RWPE2 (cell line): Measurements from ENCODE around the gene PDPK1.
"Not testable (repeated sequence)": the region's sequence is repeated elsewhere in the genome, so short reads cannot be mapped to it uniquely, and the experiment has no call there.

Experiments
- ATAC-seq: fragments of 200-7000 bp; cut with Tn5 transposase; 3 replicates; pipeline ENCODE4 v1.9.1; 2021; ENCODE audit warnings: low read depth
- DNase-seq: peaks from one replicate; pipeline ENCODE4 v3.0.0-alpha.2; 2020; ENCODE audit warnings: low spot score
- H3K27ac ChIP-seq: fragments of 450-650 bp; 2 replicates; pipeline ENCODE4 v1.5.1; 2017; ENCODE audit warnings: mild to moderate bottlenecking; ENCODE audit not compliant: poor library complexity, severe bottlenecking
- H3K27me3 ChIP-seq: fragments of 250-450 bp; sonication (Bioruptor Pico); 2 replicates; pipeline ENCODE4 v1.5.1; 2021; ENCODE audit warnings: mild to moderate bottlenecking, moderate library complexity; ENCODE audit not compliant: insufficient read depth, poor library complexity, severe bottlenecking
- H3K36me3 ChIP-seq: fragments of 250-450 bp; sonication (Bioruptor Pico); 2 replicates; pipeline ENCODE4 v1.5.1; 2020; ENCODE audit warnings: low read depth, mild to moderate bottlenecking, moderate library complexity
- H3K4me1 ChIP-seq: fragments of 250-450 bp; sonication (Bioruptor Pico); 2 replicates; pipeline ENCODE4 v1.5.1; 2021; ENCODE audit warnings: mild to moderate bottlenecking, moderate library complexity; ENCODE audit not compliant: insufficient read depth, poor library complexity, severe bottlenecking
- H3K4me3 ChIP-seq: fragments of 250-450 bp; sonication (Bioruptor Pico); 2 replicates; pipeline ENCODE4 v1.5.1; 2021; ENCODE audit warnings: mild to moderate bottlenecking, moderate library complexity; ENCODE audit not compliant: severe bottlenecking
- H3K9me3 ChIP-seq: fragments of 250-450 bp; sonication (Bioruptor Pico); 2 replicates; pipeline ENCODE4 v1.5.1; 2021; ENCODE audit warnings: mild to moderate bottlenecking, moderate library complexity; ENCODE audit not compliant: severe bottlenecking
- TF ChIP-seq, protein P1 (sequence below): fragments of 450-650 bp; IDR thresholded peaks from one replicate; pipeline ENCODE4 v1.5.1; 2017; ENCODE audit warnings: mild to moderate bottlenecking, moderate library complexity; ENCODE audit not compliant: poor library complexity, severe bottlenecking

PDPK1 gene

GRCh38 chr16:2580143-2580542 lies 42.3 kb downstream of the PDPK1 start:
- not testable (repeated sequence) for H3K9me3 ChIP-seq, H3K27me3 ChIP-seq, H3K4me3 ChIP-seq, H3K36me3 ChIP-seq, H3K27ac ChIP-seq, H3K4me1 ChIP-seq
- ATAC-seq (peak; percentile 63), DNase-seq (peak; percentile 23)

DNA sequence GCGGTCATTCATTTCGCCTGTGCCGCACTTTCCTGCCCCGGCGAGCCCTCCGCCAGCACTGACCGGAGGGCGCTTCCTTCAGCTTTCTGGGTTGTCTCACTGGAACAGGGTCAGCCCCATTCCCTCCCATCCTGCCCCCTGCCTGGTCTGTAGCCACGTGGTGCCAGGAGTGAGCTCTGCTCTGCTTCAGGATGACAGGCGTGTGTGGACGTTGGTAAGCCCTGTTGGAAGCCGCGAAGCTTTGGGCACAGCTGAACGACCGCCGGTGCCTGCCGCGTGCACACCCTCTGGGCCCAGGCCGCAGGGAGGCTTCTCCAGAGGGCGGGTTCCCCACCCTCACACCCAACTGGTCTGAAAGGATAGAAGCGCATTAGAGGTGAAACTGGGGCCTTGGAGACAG lies 43.0 kb downstream of the PDPK1 start:
- not testable (repeated sequence) for DNase-seq, H3K9me3 ChIP-seq, H3K27ac ChIP-seq, H3K27me3 ChIP-seq, H3K4me1 ChIP-seq, H3K36me3 ChIP-seq, ATAC-seq, H3K4me3 ChIP-seq

DNA sequence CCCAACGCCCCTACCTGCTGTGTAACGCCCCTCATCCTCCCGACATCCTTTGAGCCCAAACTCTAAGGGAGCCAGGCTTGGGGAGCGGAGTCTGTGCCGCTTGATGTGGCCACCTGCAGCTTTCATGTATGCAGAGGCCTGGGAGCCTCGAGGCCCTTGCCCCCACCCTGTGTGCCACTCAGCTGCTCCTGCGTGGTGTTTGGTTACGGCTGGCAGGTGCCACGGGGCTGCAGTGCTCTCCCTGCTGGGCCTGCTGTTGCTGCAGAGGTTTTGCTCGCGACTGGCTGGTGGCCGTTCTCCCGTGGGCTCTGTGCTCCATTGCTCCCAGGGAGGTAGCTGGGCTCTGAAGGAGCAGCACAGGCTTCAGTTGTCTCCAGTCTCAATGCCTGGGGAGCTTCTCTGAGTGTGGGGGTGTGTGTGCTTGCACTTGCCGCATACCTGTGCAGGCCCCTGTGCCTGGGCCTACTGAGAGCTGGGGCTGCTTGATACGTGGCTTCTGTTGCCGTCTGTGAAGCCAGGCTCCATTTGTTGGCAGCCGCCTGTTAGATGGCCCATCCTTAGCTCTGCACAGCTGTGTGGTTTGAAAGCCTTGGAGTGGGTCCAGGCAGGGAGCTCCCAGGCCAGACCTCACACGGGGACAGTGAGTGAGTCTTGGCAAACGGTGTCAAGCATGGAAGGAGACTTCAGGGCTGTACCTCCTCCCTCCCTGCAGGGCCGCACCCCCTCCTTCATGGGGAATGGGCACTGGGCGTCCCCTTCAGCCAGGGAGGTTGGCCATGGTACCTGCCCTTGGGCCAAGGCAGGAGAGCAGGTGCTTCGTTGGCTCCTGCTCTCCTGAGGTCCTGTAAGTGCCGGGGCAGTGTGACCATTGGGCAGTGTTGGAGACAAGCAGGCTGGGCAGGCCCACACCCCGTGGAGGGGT lies 47.2 kb downstream of the PDPK1 start:
- ATAC-seq (no peak), DNase-seq (peak; percentile 45)
- Histone ChIP-seq H3K4me1 (no peaks in the 10 kb centered on the region), H3K9me3 (no peaks in the 10 kb centered on the region), H3K27ac (no peak overlapping the region), H3K4me3 (no peak overlapping the region), H3K27me3 (no peaks in the 10 kb centered on the region), H3K36me3 (peaks cover 31% of the 10 kb centered on the region)
- TF ChIP-seq, protein P1, sequence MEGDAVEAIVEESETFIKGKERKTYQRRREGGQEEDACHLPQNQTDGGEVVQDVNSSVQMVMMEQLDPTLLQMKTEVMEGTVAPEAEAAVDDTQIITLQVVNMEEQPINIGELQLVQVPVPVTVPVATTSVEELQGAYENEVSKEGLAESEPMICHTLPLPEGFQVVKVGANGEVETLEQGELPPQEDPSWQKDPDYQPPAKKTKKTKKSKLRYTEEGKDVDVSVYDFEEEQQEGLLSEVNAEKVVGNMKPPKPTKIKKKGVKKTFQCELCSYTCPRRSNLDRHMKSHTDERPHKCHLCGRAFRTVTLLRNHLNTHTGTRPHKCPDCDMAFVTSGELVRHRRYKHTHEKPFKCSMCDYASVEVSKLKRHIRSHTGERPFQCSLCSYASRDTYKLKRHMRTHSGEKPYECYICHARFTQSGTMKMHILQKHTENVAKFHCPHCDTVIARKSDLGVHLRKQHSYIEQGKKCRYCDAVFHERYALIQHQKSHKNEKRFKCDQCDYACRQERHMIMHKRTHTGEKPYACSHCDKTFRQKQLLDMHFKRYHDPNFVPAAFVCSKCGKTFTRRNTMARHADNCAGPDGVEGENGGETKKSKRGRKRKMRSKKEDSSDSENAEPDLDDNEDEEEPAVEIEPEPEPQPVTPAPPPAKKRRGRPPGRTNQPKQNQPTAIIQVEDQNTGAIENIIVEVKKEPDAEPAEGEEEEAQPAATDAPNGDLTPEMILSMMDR, result no peak

DNA sequence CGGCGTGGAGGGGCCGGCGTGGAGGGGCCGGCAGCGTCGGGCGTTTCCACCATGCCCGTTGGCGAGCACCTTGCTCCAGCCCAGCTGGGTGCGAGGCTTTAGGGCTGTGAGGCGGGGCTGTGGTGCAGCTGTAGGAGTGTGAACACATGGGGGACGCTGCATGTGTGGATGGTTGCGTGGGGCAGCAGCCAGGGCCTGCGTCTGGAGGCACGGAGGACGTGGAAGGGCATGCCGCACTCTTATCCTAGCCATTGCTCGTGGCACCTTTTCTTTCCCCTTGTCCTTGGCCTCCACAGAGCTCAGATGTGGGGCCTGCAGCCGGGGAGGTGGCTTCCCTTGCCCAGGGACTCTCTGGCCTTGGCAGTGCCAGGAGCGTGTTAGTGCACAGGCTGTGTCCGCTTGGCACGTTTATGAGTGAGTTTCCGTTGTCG lies 47.8 kb downstream of the PDPK1 start:
- Histone ChIP-seq H3K27me3 (no peaks in the 10 kb centered on the region), H3K27ac (no peak overlapping the region), H3K4me3 (no peak overlapping the region), H3K9me3 (no peaks in the 10 kb centered on the region), H3K36me3 (peaks cover 36% of the 10 kb centered on the region), H3K4me1 (no peaks in the 10 kb centered on the region)
- ATAC-seq (no peak), DNase-seq (peak; percentile 23)
- TF ChIP-seq, protein P1, result no peak

DNA sequence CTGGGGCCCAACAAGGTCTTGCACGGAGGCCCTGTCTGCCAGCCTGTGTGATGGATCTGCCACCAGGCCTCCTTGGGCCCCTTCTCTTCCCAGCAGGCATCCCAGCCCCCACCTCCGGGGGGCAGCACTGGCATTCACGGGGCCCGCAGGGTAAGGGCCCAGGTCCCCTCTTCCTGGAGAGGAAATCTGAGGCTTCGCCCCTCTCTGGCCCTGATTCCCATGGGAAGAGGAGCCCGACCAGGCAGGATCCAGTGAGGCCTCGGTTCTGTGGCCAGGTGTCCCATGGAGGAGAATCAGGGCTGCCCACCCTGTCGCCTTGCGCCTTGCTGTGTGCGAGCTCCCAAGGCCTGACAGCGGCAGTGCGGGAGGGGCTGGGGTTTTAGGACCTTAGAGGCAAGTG lies 48.4 kb downstream of the PDPK1 start:
- Histone ChIP-seq H3K36me3 (peaks cover 36% of the 10 kb centered on the region), H3K9me3 (no peaks in the 10 kb centered on the region)
- ATAC-seq, result no peak

More for the DNA sequence above, 48.4 kb downstream of the PDPK1 start:
- no peak overlapping the region for H3K4me3 ChIP-seq
- DNase-seq, result peak; percentile 59
- H3K4me1 ChIP-seq, result no peaks in the 10 kb centered on the region
- TF ChIP-seq, protein P1, result no peak
- H3K27me3 ChIP-seq, result no peaks in the 10 kb centered on the region
- H3K27ac ChIP-seq, result no peak overlapping the region
